Embryonic facial prominence (tissue), 1 donor: ENCODE results near the gene CERK.

Experiments
- DNase-seq: peaks from one replicate; pipeline ENCODE4 v3.0.0-alpha.2; 2016; ENCODE audit errors: extremely low spot score

CERK gene

DNA sequence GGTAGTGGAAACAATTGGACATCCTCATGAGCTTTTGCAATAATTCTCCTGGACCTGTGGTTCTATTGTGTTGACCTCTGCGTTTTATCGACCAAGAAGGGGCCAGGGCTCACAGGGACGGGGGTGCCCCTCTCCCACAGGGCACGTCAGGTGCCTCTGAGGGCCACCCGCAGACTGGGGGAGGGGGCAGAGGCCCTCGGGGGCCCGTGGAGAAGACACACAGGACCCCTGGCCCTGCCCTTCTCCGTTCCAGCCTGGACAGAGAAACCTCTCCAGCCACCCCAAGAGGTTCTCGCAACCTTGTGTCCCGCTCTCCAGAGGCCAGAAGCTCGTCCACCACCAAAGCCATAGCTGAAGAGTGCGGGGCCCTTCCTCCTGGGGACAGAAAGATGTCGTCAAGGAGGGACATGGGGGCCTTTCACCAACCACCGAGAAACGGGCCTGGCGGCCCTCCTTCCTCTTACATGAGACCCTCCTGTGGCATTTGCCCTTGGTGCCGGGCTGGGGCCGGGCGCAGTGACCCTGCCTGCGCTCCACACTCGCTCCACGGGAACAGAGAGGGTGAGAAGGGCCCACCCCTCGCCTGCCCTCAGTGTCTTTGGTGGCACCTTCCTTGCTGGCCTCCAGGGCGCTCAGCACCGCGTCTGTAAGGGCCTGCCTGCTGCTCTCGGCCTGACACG lies 60.6 kb downstream of the CERK start:
- no peak for DNase-seq

DNA sequence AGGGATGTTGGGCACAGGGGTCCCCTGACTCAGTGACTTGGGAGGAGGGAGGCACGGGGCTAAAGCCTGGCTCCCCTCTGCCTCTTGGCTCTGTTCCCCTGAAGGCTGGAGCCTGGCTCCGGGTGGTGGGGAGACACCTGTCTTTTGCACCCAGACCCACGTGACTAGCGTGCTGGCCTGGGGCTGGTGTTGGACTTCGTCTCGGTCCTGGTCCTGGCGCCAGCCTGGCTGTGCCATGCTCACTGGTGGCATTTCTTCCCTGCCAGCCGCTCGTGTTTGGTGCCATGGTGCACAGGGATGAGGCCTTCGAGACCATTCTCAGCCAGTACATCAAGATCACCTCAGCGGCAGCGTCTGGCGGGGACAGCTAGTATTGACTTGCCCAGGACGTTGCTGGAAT lies 61.2 kb downstream of the CERK start:
- no peak for DNase-seq

DNA sequence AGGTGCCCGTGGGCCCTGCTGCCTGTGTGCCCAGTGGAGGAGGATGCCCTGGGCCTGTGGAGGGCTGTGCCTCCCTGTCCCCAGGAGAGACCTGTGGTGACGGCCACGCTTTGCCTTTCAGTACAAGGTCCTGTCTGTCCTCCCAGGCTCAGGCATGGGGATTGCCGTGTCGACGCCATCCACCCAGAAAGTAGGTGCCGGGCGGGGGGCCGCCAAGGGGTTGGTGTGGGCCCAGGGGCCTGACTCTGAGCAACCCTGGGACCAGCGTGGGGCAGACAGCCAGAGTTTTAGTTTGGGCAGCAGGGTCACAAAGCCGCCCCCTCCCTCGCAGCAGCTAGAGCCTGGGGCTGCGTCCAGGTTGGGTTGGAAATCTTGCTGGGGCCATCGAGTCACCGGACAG lies 61.6 kb downstream of the CERK start:
- no peak for DNase-seq

DNA sequence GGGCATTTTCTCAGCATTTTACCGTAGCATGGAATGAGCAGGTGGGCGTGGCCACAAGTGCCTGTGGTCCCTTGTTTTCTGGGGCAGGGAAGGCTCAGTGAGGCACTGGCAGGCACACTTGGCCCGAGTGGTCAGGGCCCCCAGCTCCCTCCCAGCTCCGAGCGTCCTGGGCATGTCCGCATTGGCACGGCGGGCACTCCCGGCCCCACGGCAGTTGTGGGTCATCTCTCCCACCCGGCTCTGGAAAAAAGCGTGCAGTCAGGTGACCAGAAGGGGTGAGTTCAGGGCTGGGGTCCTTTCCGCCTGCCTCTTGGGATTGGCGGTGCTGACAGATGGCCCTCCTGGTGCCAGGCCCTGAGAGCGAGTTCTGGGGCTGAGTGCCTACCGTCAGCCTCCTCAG lies 62.1 kb downstream of the CERK start:
- no peak for DNase-seq

DNA sequence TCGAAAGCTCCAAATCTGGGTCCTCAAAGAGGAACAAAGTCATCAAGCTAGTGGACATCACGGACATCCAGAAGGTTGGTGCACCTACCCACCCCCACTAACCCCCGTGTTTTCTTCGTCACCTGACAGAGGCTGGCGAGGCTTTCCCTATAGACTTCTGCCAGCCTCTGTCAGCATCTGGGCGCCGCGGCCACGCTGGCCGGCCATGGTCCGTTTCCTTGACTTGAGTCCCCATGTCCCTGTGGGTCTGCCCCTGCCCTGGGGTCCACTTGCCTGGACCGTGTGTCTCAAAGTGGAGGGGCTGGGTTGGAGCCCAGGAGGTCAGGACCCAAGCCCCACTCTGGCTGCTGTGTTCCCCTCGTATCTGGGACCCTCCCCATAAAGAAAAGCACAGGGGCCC lies 62.6 kb downstream of the CERK start:
- no peak for DNase-seq

DNA sequence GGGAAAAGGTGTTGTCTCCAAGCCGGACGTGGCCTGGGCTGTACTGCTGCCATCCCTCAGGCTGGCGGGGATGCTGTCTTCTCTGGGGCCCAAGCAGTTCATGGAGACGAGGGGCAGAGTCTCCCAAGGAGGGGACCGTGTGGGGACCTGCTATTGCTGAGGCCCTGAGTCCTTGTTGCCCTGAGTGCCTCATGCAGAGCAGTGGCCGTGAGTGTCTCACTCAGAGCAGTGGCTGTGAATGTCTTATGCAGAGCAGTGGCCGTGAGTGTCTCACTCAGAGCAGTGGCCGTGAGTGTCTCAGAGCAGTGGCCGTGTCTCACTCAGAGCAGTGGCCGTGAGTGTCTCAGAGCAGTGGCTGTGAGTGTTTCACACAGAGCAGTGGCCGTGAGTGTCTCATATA lies 63.1 kb downstream of the CERK start:
- no peak for DNase-seq

DNA sequence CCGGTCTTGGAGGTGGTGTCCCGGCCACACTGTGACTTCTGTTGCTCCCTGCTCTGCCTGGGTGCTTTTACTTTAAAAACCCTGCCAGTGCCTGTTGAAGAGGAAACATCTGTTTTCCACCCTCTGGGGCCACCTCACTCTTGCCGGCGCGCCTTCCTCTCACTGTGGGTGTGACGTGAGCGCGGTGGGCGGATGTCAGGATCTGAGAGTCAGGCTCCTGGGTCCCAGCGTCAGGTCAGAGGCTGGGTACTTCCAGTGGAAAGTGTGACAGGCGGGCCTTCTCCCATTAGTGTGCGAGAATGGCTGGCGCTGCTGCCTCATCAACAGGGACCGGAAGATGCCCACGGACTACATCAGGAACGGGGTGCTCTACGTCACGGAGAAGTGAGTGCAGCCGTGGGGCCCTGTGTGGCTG lies 63.7 kb downstream of the CERK start:
- DNase-seq = no peak

DNA sequence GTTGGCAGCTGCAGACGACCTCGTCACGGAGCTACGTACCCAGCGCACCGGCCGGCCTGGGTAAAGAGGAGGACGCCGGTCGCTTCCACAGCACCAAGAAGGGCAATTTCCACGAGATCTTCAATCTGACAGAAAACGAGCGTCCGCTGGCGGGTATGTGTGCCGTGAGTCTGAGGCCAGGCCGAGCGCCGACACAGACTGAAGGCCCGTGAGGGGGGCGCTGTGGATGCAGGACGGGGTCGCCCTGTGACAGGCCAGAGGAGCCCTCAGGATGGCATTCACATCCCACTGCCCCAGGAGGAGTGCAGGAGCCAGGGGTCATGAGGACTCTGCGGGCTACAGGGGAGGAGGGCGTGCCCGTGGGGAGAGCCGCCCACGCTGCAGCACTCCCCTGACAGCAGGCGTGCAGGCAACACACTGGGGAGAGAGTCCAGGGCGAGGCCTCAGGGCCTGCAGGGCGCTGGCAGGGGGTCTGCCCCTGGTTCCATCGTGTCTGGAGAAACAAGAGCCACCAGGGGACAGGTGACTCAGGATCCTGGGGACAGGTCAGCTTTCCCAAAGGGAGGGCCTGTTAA lies 64.3 kb downstream of the CERK start:
- no peak for DNase-seq

DNA sequence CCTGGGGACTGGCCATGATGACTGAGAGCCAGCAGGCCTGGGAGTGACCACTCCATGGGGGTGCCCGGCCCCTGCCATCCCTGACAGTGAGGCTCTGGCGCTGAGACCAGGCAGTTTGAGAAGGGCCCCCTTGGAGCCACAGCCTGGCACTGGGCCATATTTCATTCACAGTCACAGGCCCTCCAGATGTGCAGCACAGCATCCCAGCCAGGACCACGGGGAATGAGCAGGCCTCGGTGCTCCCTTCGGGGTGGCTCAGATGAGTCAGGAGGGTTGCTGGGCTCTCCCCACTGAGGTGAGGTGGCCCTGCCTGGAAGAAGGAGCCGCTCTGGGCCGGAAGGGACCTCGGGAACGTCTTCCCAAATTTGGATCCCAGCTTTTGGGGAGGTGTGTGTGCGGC lies 64.8 kb downstream of the CERK start:
- DNase-seq = no peak

- DNase-seq = no peak
Measured at GRCh38 chr22:46672731-46673130, 65.3 kb downstream of the CERK start.

GRCh38 chr22:46671824-46672432 lies 66.1 kb downstream of the CERK start:
- DNase-seq = no peak

GRCh38 chr22:46669201-46669600 lies 68.9 kb downstream of the CERK start:
- DNase-seq = no peak

GRCh38 chr22:46668116-46668515 lies 69.9 kb downstream of the CERK start:
- no peak for DNase-seq

- DNase-seq = no peak
Measured at GRCh38 chr22:46667245-46667623, 70.8 kb downstream of the CERK start.

GRCh38 chr22:46666577-46667244 lies 71.3 kb downstream of the CERK start:
- no peak for DNase-seq

DNA sequence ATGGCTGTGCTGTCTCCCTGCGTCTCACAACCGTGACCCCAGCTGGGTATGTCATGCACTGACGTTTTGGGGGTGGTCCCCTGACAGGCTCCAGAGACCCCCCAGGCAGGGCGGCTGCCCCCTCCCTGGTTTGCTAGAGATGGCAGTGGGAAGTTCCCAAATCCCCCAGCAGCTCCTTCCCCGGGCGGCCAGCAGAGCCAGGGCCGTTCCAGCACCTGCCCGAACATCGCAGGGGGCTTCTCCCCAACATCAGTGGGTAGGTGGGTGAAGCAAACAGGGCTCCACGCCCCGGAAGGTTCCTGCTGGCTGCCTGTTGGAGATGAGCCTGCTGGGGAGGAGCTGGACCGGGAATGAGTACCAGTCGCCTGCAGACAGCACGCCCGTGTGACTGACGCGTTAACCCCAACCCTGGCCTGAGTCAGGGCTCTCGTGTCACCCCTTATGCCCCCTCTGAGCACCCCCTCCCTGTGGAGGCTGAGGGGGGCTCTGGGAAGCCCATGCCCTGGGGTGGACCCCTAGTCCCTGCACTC lies 72.2 kb downstream of the CERK start:
- DNase-seq = no peak

GRCh38 chr22:46665151-46665695 lies 72.8 kb downstream of the CERK start:
- no peak for DNase-seq

DNA sequence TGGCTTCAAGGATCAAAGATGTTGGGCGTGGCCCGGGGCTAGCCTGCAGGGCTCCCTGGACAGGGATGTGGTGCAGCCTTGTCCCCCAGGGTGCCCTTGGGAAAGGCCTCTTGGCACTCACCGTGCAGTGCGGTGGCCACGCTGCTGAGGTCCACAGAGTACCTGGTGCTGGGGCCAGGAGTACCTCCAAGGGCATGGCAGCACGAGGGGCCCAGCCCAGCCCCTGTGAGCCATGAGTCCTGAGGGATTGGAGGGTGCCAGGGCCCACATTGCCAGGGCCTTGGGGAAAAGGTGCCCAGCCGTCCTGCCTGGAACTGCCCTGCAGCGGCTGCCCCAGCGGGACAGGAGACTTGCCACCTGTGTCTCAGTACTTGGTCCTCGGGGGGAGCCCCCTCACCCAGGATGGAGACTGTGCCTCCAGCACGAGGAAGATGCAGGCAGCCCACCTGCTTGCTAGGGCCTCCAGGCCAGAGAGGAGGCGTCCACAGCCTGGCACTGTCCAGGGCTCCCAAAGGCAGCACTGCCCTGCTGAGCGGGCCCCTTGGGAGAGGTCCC lies 73.7 kb downstream of the CERK start:
- no peak for DNase-seq

DNA sequence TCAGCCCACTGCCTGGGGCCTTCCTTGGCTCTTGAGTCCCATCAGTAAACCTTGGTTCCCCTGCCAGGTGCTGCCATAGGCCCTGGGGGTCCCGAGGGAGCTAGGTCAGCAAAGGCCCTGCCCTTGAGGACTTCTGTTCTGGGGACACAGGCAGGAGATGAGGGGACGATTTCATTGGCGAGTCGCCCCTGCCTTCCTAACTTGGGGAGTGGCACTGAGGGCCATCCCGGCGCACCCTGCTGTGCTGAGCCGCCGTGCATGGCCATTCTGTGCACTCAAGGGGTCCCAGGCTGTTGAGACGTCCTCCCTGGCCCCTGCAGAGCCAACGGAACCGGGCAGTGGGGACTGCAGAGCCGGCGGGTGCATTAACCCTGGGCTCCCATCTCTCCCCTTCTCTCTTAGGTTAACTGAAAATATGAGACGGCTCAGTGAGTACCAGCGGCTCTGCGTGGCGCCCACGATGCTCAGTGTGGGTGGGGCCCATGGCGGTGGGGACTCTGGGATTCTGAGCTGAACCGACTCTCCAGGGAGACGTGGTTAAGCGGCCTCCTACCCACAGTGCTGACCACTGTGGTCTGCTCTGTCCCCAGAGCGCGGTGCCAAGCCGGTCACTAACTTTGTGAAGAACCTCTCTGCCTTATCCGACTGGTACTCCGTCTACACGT lies 74.5 kb downstream of the CERK start:
- DNase-seq = no peak

GRCh38 chr22:46663001-46663400 lies 75.1 kb downstream of the CERK start:
- no peak for DNase-seq

DNA sequence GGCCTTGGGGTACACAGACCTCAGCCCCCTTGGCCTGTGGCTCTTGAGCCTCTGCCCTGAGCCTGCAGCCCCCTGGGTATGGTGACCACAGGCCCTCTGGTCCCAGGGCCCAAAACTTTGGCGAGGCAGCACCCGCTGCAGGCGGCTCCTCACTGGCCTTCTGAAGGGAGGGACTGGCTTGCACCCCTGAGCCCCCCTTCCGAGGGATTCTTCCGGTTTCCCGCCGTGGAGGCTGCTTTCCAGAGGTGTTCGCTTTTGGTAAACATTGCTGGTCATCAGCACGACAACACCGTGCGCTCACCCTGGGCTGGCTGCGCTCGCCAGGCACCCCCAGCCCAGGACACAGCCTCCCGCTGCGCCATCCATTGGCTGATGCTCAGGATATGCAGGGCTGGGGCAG lies 75.8 kb downstream of the CERK start:
- no peak for DNase-seq
